ENCODE measurements around the gene ARHGAP22.

Gene ARHGAP22

GRCh38 chr10:48554656-48555055 is 50.2 kb downstream of the ARHGAP22 start:
- no peak for DNase-seq (ENCODE audit: extremely low read depth in 1 of 2, low read depth in 1 of 2)

- DNase-seq (ENCODE audit: extremely low read depth in 1 of 2, low read depth in 1 of 2), result no peak
These were observed 50.6 kb downstream of the ARHGAP22 start for GRCh38 chr10:48554246-48554645.

DNA sequence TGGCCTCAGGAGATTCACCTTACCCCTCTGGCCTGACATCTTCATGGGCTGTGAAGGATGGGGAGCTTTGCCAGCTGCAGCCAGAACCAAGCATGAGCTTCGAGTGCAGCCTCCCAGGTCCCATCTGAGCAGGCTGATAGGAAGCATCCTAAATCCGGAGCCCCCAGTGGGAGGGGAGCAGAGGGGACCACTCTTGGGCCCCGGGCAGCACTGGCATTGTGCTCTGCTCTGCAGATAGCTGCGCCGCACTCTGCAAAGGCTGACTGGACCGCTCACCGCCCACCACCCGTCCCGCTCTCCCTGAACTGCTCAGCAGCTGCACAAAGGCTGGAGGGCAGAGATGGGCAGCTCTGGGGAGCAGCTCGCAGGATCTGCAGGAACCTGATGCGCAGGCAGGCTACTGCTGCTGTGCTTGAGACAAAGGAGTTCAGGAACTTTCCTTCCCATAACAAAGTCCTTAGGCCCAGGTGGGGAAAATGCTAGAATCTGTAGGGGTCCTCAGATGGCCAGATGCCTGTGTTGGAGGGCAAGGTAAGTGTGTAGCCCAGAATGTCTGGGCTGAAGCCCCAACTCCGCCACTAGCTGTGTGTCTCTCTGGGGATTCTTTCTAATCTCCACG is 51.8 kb downstream of the ARHGAP22 start:
- no peak for DNase-seq (ENCODE audit: extremely low read depth in 1 of 2, low read depth in 1 of 2)

- peak in 1 of 2 donors; percentile 5 for DNase-seq (ENCODE audit: extremely low read depth in 1 of 2, low read depth in 1 of 2)
These were observed 52.8 kb downstream of the ARHGAP22 start for GRCh38 chr10:48551861-48552591.

- DNase-seq (ENCODE audit: extremely low read depth in 1 of 2, low read depth in 1 of 2), result no peak
These were observed 53.9 kb downstream of the ARHGAP22 start for GRCh38 chr10:48550977-48551376.

DNA sequence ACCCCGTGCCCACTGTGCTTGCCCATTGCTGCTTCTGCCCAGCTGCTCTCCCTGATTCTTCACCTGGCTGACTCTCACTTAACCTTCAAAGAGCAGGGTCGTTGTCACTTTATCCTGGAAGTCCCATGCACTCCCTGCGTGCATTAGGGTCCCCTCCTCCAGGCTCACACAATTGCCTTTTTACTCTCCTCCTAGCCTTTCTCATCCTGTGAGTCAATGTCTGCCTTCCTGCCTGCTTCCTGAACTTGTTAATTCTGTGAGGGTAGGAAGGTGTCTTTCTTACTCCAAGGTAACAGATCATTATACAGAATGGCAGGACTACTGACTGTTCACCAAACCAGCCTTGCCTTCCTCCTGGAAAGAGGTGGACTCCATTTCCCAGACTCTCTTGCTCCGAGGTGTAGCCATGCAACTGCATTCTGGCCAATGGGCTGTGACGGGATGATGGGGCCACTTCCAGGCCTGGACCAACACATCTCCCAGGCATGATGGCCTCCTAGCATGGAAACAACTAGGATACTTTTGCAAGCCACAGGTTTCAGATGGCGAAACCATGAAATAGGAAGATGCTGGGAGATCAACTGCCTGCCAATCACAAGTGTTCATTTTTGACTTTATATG is 54.7 kb downstream of the ARHGAP22 start:
- DNase-seq (ENCODE audit: extremely low read depth in 1 of 2, low read depth in 1 of 2), result no peak

- DNase-seq (ENCODE audit: extremely low read depth in 1 of 2, low read depth in 1 of 2), result no peak
These were observed 55.6 kb downstream of the ARHGAP22 start for GRCh38 chr10:48549236-48549635.

GRCh38 chr10:48548531-48549135 is 56.2 kb downstream of the ARHGAP22 start:
- no peak for DNase-seq (ENCODE audit: extremely low read depth in 1 of 2, low read depth in 1 of 2)

DNA sequence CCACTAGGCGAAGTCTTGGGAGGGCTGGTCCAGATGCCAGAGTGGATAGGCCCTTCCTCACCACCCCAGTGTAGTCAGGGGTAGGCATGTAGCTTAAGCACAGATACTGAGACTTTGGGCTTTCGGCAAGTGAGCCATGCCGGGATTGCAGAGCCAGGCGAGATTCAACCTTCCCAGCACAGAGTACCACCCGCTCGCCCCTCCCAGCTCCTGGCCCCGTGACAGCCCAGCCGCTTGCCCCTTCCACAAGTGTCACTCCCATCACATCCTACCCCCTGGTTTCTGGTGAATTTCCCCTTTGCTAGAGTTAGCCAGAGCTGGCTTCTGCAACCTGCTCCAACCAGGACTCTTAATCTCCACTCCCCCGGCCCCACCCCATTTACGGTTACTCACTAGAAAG is 56.9 kb downstream of the ARHGAP22 start:
- DNase-seq (ENCODE audit: extremely low read depth in 1 of 2, low read depth in 1 of 2), result no peak

- DNase-seq (ENCODE audit: extremely low read depth in 1 of 2, low read depth in 1 of 2), result no peak
These were observed 57.6 kb downstream of the ARHGAP22 start for GRCh38 chr10:48547061-48547895.

DNA sequence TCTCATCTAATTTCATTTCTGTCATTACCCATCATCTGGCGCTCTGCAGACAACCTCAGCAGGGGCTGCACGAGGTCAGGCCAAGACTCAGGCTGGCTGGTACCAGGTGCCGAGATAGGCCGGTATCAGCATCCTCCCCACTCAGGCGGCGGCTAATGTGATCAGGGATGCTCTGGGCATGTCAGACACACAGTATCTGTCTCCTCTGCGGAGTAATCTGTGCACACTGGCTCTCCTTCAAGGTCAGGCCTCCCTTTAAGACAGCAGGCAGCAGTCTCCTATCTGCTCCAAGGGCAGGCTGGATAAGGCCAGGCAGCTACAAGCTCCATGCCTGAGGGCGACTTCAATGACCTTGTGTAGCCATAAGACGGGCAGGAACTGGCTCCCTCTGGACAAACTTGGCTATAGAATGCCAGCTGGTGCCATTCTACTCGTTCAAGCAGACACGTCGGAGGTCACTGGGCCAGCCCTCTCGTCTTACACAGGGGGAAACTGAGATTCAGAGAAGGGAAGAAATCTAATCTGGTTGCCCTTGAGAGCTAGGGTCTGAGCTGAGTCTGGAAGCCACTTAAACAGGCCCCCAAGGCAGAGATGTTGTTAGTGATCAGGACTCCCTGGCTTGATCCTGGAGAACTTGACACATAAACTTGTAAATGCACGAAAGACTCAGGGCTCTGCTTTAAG is 59.3 kb downstream of the ARHGAP22 start:
- no peak for DNase-seq (ENCODE audit: extremely low read depth in 1 of 2, low read depth in 1 of 2)

DNA sequence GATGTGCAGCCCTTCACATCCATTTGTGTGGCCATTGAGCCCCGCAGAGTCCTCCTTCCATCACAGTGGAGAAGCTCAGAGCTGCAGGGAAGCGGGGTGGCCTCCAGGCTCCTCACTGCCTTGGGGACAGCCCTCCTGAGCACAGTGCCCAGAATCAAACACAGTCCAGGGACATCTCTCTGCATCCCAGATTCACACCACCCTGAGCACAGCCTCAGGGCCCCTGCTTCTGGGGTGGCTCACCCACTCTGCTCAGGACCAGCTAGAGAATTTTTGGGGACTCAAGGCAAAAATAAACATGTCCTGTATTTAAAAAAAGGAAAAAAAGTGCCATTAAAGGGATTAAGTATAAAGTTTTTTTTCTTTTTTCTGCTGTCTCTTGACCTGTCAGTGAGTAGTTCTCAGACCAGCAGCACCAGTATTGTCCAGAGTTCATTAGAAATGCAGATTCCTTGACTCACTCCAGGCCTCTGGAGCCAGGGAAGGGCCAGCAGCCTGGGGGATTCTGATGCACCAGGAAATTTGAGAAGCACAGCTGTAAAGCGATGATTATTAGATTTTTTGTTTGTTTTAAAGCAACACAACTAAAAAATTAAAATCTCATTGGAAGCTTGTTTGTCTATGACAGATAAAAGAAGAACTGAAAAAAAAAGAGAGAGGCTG is 61.6 kb downstream of the ARHGAP22 start:
- DNase-seq (ENCODE audit: extremely low read depth in 1 of 2, low read depth in 1 of 2), result no peak

DNA sequence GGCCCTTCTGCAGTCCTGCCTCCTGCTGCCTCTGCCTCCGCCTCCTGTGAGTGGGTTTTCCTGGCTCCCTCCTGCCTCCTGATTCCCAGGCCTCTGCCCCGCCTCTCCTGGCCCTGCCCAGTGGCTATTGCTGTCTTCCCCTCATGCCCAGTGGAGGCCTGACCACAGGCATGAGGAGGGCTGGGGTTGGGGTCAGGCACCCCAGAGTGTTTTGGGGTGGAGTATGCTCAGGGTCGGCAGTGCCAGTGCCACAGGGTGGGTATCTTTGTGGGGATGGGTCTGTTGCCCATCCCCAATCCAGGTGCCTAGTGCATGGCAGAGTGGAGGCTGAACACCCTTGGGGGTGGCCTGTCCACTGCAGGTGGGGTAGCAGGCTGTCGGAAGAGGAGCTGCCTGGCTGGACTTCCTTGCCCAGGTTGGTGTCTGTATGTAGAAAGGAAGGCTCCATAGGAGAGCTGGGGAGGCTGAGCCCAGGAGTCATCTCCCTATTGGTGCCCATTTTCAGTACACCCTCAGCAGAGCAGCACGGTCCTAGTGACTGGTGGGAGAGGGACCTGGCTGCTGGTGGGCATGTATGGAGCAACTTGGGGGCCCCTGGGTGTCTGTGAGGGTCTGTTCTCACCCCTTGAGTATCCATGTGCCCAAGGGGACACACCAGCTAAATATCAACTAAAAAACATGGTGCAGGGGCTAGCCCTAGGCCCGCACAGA is 62.2 kb downstream of the ARHGAP22 start:
- DNase-seq (ENCODE audit: extremely low read depth in 1 of 2, low read depth in 1 of 2), result no peak

DNA sequence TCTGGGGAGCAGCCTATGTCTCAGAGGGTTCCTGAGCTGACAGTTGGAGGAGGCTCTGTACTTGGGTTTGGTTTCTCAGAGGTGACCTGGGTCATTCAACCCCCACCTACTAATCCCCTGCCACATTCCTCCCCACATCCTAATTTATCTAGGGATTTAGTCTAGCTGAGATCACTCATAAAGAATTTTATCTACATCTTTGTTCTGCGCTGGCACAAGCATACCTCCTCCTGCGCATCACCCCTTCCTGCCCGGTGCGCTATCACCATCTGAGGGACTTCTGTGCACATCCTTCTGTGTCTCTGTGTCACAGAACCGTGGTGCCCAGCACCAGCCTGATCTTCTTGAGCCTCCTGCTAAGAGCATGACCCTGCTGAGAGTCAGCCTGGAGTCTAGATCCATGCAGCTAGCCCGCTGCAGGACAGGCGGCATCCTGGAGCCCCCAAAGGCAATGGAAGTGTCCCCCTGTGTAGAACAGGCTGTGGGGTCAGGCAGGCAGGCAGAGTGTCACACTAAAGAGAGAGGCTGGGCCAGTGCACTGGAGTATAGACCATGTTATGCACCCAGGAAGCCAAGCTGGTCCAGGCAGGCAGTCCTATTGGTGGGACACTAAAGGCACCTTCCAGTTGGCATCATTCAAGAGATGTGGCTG is 63.6 kb downstream of the ARHGAP22 start:
- no peak for DNase-seq (ENCODE audit: extremely low read depth in 1 of 2, low read depth in 1 of 2)

DNA sequence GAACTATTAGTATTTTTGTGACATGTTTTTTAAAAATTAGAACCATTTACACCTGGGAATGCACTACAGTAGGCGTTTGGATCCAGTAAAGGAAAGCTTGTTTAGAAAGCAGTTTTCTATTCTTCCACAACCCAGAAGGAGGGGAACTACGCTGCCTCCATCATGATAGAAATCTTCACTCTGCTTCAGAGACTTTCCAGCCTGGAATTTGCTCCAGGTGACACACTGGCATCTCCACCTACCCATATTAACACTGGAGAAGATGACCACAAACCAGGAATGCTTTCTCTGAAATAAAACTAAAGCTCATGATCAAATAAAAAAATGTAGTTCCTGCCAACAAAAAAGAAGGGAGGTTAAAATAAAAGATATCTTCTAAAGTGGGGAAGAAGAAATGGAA is 66.3 kb downstream of the ARHGAP22 start:
- no peak for DNase-seq (ENCODE audit: extremely low read depth in 1 of 2, low read depth in 1 of 2)

DNA sequence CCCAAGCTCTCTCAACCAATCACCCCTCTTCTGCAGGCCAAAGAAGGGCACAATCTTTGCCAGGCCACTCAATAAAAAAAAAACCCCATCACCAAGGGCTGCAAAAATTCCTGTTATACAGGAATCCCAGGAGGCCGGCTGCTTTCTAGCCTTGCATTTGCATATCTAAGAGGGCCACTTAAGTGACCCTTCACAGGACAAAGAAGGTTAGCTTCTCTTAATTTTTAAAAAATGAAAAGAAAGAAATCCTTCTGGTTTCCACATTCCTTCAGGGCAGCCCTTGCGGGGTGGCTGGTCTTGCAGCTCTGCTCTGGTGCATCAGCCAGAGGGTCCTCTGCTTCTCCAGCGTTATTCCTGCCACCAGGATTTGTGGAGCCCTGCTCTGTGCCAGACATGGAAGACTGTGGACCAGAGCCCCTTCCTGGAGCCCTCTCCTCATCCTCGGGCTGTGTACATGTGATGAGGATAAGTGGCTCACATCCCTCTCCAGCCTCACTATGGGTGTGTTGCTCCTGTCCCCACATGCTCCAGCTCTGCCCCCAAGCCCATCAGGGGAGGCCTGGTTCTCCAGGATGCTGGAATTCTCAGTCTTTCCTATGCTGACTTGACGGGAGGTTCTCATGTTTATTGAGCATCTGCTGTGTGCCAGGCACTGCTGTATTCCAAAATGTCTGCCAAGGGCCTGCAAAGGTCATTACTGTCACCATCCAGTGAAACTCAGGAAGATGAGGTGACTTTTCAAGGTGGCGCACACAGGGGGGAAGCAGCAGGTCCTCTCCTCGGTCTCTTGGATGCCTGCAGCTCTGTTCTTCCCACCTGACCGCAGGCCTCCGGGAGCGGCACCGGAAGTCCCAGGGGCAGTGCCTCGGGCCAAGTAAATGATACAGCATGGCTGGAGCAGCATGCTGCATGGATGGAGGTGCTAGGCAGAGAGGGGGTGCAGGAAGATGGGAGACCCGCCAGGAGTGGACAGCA is 67.7 kb downstream of the ARHGAP22 start:
- no peak for DNase-seq (ENCODE audit: extremely low read depth in 1 of 2, low read depth in 1 of 2)

- no peak for DNase-seq (ENCODE audit: extremely low read depth in 1 of 2, low read depth in 1 of 2)
These were observed 68.7 kb downstream of the ARHGAP22 start for GRCh38 chr10:48536156-48536500.
